H1 (cell line): ENCODE measurements around the gene SAMM50. TPM values are rescaled to one million over a fixed set of nuclear protein-coding genes. Genes with fewer than 3 reads are reported as not detected.

Experiments
- CHD7 ChIP-seq: fragments of 300-600 bp; sonication (generic); IDR thresholded peaks from 2 replicates; pipeline ENCODE4 v1.7.1; 2012; ENCODE audit warnings: low read length, moderate library complexity, mild to moderate bottlenecking, inconsistent platforms; ENCODE audit not compliant: insufficient replicate concordance
- RBBP5 ChIP-seq: IDR thresholded peaks from 2 replicates; pipeline ENCODE4 v1.7.1; 2012; ENCODE audit warnings: low read depth, mild to moderate bottlenecking, inconsistent platforms, low read length, moderate library complexity, borderline replicate concordance
- polyA plus RNA-seq, 7 experiments: library from polyadenylated mRNA; depleted of rRNA in 3 of 7; stranded (reverse) in 5 of 7; unstranded in 2 of 7; fragments of >200 nt in 5 of 7; fragments of 200-250 nt in 2 of 7; gene quantifications; 1 replicate in 5 of 7; 2 replicates in 1 of 7; 4 replicates in 1 of 7; pipeline versions ENCODE4 v1.2.1 to v1.2.3, GENCODE V29; 2011 to 2013; ENCODE audit warnings: missing spikeins in 2 of 7, mixed read lengths in 2 of 7
- total RNA-seq: library from RNA; stranded (reverse); fragmentation: NEBNext Ultra II Directional; extraction: Animal tissue kit (Norgen Biotek cat#: 25700); gene quantifications from 2 replicates; pipeline ENCODE4 v1.2.1, GENCODE V29; 2021

The SAMM50 gene
- total and polyA plus RNA-seq, 2 of the 8 experiments (the other 6 are each of a cell fraction or from before 2014, with no cell fraction given): 45.4 to 70.3 TPM

- TF ChIP-seq CHD7 (no peak), RBBP5 (no peak)
Measured at GRCh38 chr22:44042249-44043218, 87.3 kb downstream of the SAMM50 start (continued).
